GM18870 (cell line): ENCODE data around the gene ZNF543.
"Not testable (repeated sequence)": the region's sequence is repeated elsewhere in the genome, so short reads cannot be mapped to it uniquely, and the experiment has no call there.

Experiments used
- ATAC-seq: cut with Tn5 transposase; IDR thresholded peaks from one replicate; pipeline ENCODE4 v1.9.1; 2021; ENCODE audit warnings: moderate library complexity; ENCODE audit not compliant: unreplicated experiment

ZNF543 gene

DNA sequence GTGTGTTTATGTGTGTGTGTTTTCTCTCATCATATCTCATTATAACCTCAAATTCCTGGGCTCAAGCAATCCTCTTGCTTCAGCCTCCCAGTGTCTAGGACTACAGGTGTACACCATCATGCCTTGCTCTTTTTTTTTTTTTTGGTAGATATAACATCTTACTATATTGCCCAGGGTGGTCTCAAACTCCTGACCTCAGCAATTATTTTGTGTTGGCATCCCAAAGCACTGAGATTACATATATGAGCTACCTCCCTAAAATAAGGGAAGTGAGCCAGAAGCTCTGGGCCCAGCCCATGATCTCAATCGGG, 448 bp upstream of the ZNF543 start:
- ATAC-seq: no peak

DNA sequence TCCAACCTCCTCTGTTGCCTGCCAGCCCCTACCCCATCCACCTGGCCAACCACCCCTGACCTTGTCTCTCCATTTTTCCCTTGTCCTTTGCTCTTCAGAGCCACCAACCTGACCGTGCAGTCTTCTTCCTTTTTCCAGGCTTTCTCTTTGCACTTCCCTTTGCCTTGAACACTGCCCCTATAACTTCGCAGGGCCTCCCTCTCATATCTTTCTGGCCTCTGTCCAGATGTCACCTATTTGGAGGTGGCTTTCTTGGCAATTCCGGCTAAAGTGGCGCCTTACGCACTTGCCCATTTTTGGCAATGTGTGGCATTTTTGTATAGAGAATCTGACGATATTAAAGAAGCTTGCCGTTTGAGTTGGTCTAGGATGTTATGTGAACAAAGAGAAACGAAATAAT, 844 bp downstream of the ZNF543 start:
- ATAC-seq: no peak

DNA sequence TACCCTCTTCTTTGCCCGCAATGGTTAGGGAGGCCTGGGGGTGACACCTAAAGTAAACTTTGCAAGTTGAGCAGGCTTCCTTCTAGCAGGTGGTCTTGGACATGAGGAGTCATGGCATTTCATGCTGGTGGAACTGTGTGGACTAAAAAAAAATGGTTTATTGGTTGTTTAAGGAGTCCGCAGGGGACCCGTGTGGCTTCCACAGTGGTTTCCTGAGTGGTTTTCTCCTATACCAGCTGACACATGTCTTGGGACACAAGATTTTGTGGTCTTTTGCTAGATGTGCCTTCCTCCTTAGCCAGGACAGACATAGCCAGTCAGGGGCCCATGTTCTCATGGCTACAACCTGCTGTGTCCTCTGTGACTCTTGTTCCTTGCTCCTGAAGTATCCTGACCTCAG, 1.5 kb downstream of the ZNF543 start:
- ATAC-seq: no peak

DNA sequence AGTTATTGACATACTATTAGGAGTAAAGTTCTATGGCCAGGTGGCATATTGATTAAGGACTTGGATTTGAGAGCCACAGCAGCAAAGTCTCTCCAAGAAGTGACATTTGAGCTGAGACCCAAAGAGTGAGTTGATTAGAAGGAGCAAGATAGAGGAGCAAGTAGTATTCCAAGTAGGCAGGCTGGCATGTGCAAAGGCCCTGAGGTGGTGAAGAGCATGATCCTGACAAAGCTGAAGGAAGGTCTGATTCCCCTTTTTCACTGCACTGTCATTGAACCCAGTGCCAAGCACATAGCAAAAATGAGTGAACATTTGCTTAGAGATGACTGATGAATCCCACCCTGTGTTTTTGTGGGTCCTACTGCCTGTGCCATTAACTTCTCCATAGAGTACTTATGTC, 4.7 kb downstream of the ZNF543 start:
- no peak for ATAC-seq

DNA sequence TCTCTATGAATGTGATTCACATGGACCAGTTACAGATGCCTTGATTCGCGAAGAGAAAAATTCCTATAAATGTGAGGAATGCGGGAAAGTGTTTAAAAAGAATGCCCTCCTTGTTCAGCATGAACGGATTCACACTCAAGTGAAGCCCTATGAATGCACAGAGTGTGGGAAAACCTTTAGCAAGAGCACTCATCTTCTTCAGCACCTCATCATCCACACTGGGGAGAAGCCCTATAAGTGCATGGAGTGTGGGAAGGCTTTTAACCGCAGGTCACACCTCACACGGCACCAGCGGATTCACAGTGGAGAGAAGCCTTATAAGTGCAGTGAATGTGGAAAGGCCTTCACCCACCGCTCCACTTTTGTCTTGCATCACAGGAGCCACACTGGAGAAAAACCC, 7.7 kb downstream of the ZNF543 start:
- ATAC-seq: no peak

DNA sequence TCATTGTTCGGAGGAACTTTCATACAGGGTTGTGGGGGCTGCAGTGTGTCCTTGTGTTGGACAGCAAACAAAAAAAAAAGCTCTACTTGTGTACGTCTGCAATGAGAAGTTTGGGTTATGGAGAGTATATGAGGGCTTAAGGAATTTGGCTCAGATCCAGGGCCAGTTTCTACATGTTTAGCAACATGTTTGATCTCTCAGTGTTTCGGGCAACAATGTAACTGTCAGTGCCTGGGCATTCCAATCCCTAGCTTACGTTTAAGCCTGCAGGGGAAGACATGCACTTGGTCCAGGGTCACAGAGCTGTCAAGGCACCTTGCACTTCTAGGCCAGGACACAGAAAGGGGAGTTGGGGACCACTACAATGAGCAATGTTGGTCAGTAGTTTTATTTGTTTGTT, 13.9 kb downstream of the ZNF543 start:
- ATAC-seq: no peak

DNA sequence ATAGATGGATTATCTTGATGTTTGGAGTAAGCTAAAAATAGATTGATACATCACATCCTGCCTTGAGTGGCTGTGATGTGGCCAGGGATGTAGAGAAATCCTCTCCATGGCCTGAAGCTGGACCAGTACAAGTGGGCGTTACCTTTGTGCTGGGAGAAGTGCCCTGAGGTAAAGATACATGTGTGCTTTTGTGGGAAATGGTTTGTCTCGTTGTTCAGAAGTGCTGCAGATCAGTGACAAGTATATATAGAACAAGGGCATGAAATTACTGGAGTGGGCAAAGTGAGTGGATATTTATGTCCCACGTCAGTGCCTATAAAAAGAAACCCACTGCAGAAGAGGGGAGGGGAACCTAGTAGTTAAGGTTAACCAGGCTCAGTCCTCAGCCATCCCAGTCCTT, 18.6 kb downstream of the ZNF543 start:
- no peak for ATAC-seq

DNA sequence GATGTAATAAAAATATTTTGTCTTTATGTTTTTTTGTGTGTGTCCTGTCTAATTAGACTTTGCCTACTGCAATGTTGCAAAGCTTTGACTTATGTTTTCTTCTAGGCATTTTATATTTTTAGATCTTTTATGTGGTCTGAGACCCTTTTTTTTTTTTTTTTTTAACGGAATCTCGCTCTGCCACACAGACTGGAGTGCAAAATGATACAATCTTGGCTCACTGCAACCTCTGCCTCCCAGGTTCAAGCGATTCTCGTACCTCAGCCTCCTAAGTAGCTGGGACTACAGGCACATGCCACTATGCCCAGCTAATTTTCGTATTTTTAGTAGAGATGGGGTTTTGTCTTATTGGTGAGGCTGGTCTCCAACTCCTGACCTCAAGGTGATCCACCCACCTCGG, 22.3 kb downstream of the ZNF543 start:
- ATAC-seq: no peak

DNA sequence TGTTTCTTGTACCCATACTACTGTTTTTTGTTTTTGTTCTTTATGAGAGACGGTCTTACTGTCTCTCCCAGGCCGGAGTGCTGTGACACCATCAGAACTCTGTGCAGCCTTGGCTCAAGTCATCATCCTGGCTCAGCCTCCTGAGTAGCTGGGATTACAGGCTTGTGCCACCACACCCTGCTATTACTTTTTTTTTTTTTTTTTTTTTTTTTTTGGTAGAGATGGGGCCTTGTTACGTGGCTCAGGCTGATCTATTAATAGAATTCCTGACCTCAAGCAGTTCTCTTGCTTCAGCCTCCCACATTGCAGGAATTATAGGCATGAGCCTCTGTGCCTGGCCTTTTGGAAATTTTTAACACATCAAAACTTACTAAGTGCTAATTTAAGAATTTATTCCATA, 27.9 kb downstream of the ZNF543 start:
- no peak for ATAC-seq

DNA sequence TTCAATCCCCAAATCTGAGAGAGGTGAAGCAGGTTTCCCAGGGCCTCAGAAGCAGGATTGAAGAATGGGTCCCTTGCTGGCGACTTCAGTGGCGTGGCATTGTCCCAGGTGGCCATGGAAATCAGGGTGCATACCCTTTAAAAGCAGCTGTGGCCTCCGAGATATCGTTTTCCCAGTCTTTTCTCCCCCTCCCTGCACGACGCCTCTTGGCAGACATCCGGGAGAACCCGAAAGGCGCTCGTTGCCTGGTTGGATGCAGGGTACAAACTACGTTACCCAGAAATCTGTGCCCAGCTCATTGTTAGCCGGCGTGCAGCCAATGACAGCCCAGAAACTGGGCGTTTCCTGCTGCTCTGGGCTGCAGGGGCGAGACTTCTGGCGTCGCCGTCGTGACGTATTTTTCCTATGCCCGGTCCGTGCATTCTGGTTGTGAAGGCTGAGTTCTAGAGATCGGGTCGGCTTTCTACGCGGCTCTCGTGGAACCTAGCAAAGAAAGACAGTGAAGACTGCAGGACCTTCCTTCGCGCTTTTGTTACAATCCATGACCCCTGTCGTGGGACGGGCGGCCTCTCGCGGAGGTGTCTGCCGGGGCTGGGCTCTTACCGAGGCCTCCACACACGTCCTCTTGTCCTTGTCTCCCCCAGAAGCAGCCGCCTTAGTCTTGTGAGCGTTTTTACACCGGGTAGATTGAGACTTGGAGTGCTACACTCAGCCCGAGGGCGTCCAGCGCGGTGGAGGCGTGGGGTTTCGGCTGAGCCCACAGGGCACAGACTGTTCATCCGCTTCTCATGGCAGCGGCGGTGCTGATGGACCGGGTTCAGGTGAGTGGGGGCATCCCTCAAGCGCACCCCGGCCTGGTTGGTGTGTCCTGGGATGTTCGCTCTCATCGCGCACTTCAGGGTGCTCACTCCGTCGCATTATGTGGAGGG, 30.9 kb downstream of the ZNF543 start, which contains the start of gene ZNF304:
ZNF304 (plus strand) TSS at position 395 of the 929 bp plus-strand sequence; CDS start at position 789, 394 bp downstream.
- peak; percentile 93 for ATAC-seq

DNA sequence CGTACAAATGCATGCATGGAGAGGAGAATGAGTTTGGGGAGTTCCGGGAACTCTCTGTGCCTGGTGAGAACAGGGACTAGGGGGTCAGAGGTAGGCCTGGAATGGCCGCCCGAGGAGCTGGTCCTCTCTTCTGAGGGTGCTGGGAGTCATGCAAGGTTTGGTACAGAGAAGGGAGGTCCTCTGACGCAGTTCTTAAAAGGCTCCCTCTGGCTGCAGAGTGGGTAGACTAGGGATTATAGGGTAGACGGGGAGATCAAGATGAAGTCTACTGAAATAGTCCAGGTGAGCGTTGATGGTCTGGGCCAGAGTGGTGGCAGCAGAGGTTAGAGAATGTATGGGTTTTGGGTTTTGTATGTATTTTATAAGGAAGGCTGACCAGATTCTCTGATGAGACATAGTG, 31.6 kb downstream of the ZNF543 start:
- ATAC-seq: no peak

DNA sequence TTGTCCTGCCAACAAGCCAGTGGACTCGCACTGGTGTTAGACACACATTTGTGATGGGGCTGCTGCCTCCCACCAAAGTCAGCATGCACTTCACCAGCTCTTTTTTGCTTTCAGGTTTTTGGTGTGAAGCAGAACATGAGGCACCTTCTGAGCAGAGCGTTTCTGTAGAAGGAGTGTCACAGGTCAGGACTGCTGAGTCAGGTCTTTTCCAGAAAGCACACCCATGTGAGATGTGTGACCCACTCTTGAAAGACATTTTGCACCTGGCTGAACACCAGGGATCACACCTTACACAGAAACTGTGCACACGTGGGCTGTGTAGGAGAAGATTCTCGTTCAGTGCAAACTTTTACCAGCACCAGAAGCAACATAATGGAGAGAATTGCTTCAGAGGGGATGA, 35.6 kb downstream of the ZNF543 start:
- no peak for ATAC-seq

DNA sequence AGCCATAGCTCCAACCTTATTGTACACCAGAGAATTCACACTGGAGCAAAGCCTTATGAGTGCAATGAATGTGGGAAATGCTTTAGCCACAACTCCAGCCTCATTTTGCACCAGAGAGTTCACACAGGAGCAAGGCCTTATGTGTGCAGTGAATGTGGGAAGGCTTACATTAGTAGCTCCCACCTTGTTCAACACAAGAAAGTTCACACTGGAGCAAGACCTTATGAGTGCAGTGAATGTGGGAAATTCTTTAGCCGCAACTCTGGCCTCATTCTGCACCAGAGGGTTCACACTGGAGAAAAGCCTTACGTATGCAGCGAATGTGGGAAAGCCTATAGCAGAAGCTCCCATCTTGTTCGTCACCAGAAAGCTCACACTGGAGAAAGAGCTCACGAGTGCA, 37.1 kb downstream of the ZNF543 start:
- no peak for ATAC-seq

DNA sequence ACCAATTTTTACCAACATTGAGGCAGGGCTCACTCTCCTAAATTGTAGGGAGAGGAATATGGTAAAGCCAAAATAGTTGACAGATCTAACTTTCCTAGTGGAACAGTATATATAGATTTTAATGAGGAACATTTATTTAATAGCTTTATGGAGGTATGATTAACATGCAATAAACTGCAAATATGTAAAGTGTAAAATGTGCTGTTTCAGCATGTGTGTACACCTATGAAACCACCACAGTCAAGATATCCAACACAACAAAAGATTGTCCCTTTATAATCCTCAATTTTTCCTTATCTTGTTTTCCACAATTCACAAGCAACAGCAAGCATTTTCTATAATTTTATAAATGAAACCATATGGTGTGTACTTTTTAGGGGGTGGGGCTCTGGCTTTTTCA, 39.0 kb downstream of the ZNF543 start:
- ATAC-seq: no peak

DNA sequence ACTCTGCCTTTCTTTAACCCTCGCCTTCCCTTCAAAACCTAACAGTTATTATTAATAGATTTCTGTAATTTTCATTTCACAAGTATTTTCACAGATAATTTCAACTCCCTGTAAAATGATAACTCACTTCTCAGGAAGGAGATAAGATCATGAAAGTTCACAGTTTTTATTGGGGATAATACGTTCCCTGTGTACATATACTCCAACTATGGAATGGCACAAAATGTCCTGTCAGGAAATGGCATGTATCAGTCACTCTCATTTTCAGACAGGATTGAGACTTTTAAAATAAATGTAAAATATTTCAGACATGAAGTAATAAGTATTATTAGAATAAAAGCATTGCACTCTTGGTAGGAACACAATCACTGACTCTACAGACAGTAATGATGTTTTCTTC, 42.1 kb downstream of the ZNF543 start:
- ATAC-seq: no peak

DNA sequence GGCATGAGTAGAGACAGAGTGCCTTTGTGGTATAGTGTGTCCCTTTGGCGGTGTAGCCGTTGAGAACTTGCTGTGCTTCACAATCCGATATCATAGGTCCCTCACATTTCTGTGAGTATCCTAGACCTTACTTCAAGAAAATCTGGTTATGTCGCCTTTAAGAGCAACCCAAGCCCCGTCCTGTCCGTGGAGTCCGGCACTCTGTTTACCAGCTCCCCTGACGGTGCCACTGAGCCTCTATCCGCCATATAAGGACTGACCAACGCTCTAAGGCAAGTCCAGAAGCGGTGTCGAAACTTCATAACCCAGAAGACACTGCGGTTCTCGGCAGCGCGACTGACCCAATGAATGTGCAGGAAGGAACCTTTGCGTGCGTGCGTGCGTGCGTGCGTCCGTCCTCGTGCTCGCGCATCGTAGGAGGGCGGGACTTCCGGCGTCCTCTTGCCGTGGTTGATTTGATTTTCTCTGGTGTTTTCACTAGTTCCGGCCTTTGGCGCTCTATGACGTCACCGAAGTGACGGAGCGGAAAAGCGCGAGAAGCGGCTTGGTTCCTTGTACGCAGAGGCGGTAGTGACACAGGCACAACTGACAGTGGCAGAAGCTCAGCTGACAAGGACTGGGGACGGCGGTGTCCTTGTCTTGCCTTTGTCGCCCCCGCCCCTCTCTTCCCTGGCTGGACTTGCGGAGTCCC, 42.9 kb downstream of the ZNF543 start, which contains the start of the genes TRAPPC2B and ZNF547:
TRAPPC2B (plus strand) TSS at position 555 of the 691 bp plus-strand sequence. CDS start 1,283 bp downstream, outside the sequence.
ZNF547 (plus strand) TSS at position 555 of the 691 bp plus-strand sequence. CDS start 5,005 bp downstream, outside the sequence.
- peak; percentile 89 for ATAC-seq

DNA sequence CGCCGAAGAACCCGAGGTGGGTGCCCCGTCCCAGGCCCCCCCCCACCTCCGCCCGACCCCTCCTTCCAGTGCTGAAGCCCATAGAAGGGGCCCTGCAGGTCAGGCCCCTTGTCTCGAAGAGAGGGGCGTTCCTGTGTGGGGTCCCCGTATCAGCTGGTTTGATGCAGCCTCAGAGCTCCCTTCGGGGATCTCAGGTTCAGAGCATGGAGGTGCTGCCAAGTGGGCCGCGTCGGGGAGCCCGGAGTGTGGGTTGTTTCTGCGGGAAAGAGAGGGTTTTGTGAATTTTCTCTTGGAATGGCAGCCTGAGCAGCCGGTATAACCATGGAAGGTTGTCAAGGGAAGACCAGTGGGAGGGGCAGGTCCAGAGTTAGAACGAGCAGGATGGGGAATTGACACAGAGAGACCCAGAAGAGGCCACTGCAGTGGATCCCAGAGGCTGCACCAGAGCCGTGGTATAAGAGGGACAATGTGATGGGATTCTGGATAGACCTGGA, 43.5 kb downstream of the ZNF543 start:
- no peak for ATAC-seq

DNA sequence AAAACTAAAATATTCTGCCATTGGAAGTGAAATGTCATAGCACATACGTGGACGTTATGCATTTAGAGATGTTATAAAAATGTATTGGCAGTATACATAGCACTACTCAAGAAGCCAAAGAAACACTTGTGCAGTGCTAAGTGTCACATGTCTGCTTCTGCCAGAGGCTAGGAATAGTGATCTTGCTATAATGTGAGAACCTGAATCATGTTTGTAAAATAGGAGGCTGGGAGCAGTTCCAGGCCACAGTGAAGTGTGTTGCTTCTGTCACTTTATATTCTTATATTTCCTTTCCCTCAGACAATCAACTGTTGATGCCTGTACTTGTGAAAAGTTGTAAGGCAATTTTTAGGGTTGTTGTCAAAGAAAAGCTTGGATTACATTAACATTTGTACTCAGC, 46.5 kb downstream of the ZNF543 start:
- no peak for ATAC-seq

DNA sequence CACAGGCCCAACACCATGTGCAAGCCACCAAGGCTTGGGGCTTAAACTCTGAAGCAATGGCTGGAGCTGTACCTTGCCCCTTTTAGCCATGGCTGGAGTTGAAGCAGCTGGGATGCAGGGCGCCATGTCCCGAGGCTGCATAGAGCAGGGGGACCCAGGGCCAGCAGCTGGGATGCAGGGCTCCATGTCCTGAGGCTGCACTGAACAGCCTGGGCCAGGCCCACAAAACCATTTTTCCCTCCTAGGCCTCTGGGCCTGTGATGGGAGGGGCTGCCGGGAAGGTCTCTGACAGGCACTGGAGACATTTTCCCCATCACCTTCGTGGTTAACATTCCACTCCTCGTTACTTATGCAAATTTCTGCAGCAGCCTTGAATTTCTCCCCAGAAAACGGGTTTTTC, 53.9 kb downstream of the ZNF543 start:
- ATAC-seq: no peak

DNA sequence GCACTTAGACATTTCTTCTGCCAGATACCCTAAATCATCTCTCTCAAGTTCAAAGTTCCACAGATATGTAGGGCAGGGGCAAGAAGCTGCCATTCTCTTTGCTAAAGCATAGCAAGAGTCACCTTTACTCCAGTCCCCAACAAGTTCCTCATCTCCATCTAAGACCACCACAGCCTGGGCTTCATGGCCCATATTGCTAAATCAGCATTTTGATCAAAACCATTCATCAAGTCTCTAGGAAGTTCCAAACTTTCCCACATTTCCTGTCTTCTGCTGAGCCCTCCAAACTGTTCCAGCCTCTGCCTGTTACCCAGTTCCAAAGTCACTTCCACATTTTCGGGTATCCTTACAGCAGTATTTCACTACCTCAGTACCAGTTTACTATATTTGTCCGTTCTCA, 54.4 kb downstream of the ZNF543 start:
- not testable (repeated sequence) for ATAC-seq

DNA sequence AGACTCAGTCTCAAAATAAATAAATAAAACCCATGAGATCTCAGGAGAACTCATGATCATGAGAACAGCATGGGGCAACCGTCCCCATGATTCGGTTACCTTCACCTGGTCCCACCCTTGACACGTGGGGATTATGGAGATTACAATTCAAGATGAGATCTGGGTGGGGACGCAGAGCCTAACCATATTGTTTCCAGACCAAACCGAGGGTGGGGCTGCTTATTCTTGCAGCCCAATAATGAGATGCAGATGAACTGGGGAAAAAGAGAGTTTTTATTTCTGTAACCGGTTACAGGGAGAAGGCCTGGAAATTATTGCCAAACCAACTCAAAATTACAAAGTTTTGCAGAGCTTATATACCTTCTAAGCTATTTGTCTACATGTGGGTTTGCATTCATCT, 55.9 kb downstream of the ZNF543 start:
- ATAC-seq: no peak
